Measurements from ENCODE around the gene CD22. TPM values are rescaled to one million over a fixed set of nuclear protein-coding genes. Genes with fewer than 3 reads are reported as not detected.

Gene CD22
- total RNA-seq, 6 experiments from 2014 or later: 0.24 to 0.59 (median 0.57) TPM; not detected in 2

DNA sequence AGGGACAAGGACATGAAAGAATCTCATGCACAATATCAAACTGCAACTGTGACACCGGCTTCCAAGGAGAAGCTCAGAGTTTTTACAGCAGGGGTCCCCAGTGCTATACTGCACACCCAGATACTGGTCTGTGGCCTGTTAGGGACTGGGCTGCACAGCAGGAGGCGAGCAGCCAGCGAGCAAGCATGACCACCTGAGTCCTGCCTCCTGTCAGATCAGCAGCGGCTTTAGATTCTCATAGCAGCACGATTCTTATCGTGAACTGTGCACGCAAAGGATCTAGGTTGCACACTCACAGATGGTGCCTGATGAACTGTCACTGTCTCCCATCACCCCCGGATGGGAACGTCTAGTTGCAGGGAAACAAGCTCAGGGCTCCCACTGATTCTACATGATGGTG, 13.1 kb upstream of the CD22 start:
- peaks cover 13% of the 10 kb centered on the region for H3K27me3 Mint-ChIP-seq (ENCODE audit: insufficient read depth)
- DNase-seq: no peak
- no peak overlapping the region for H3K4me3 Mint-ChIP-seq
- H3K9me3 Mint-ChIP-seq: no peaks in the 10 kb centered on the region
- TF ChIP-seq CTCF (IDR thresholded peaks at IDR 0.05): no peak
- H3K4me1 Mint-ChIP-seq (ENCODE audit: low read depth): peaks cover 15% of the 10 kb centered on the region
- H3K27ac Mint-ChIP-seq: no peak overlapping the region
- no peaks in the 10 kb centered on the region for H3K36me3 Mint-ChIP-seq (ENCODE audit: low read depth)

- no peak for DNase-seq
- H3K9me3 Mint-ChIP-seq: no peaks in the 10 kb centered on the region
- H3K4me1 Mint-ChIP-seq (ENCODE audit: low read depth): peaks cover 15% of the 10 kb centered on the region
- H3K4me3 Mint-ChIP-seq: no peak overlapping the region
- TF ChIP-seq CTCF (IDR thresholded peaks at IDR 0.05): no peak
- no peaks in the 10 kb centered on the region for H3K36me3 Mint-ChIP-seq (ENCODE audit: low read depth)
- peaks cover 11% of the 10 kb centered on the region for H3K27me3 Mint-ChIP-seq (ENCODE audit: insufficient read depth)
- H3K27ac Mint-ChIP-seq: no peak overlapping the region
Observed at GRCh38 chr19:35316560-35316959, 12.4 kb upstream of the CD22 start.

GRCh38 chr19:35317464-35318043, 11.4 kb upstream of the CD22 start:
- no peak for TF ChIP-seq CTCF (IDR thresholded peaks at IDR 0.05)
- peaks cover 15% of the 10 kb centered on the region for H3K4me1 Mint-ChIP-seq (ENCODE audit: low read depth)
- H3K27me3 Mint-ChIP-seq (ENCODE audit: insufficient read depth): peaks cover 11% of the 10 kb centered on the region
- H3K27ac Mint-ChIP-seq: peak overlapping the region; percentile 5
- no peak overlapping the region for H3K4me3 Mint-ChIP-seq
- peaks cover 7% of the 10 kb centered on the region for H3K9me3 Mint-ChIP-seq
- H3K36me3 Mint-ChIP-seq (ENCODE audit: low read depth): peaks cover 5% of the 10 kb centered on the region; the same call in 1 of the 2 replicates
- no peak for DNase-seq

DNA sequence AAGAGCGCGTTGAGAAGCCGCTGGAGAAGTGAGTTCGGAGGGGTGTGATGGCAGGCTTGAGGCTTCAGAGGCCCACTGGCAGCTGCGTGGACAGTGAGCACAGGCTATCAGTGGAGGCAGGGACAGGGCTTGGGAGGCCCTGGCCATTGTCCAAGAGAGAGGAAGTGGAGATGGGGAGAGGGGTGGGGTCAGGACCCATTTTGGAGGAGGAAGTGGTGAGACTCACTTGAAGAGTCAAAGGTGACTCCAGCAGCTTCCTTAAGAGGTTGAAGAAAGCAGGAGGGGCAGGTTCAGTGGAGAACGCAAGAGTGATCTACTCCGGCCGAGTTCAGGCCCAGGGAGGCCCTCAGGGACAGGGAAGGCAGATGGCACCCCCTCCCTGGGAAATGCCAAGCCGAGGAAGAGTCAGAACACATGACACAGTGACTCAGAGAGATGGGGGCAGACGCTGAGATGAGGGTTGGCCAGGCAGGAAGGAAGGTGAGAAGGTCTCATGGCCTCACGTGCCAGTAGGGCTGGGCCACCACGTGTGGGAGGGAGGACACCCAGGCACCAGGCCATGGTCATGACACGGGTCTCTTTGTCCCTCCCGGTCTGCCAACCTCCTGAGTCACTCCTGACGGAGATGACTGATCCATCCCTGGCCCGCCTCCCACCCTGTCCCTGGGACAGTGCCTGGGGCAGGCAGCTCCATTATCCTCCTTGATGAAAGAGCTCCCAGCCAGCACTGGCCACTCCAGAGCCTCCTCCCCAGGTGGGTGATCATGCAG, 10.1 kb upstream of the CD22 start:
- peak overlapping the region; percentile 23 for H3K4me3 Mint-ChIP-seq
- DNase-seq: peak; percentile 94
- peak overlapping the region; percentile 96 for H3K27ac Mint-ChIP-seq
- H3K36me3 Mint-ChIP-seq (ENCODE audit: low read depth): peaks cover 5% of the 10 kb centered on the region; the same call in 1 of the 2 replicates
- peaks cover 8% of the 10 kb centered on the region for H3K27me3 Mint-ChIP-seq (ENCODE audit: insufficient read depth)
- TF ChIP-seq CTCF (IDR thresholded peaks at IDR 0.05): no peak
- H3K9me3 Mint-ChIP-seq: peaks cover 8% of the 10 kb centered on the region
- peaks cover 15% of the 10 kb centered on the region for H3K4me1 Mint-ChIP-seq (ENCODE audit: low read depth)

GRCh38 chr19:35320065-35320713, 8.8 kb upstream of the CD22 start:
- Mint-ChIP-seq H3K4me1 (ENCODE audit: low read depth) (peaks cover 15% of the 10 kb centered on the region), H3K4me3 (no peak overlapping the region), H3K27me3 (ENCODE audit: insufficient read depth) (peaks cover 8% of the 10 kb centered on the region), H3K36me3 (ENCODE audit: low read depth) (peaks cover 5% of the 10 kb centered on the region; the same call in 1 of the 2 replicates), H3K27ac (no peak overlapping the region), H3K9me3 (peaks cover 8% of the 10 kb centered on the region)
- no peak for DNase-seq
- no peak for TF ChIP-seq CTCF (IDR thresholded peaks at IDR 0.05)

All from HFFc6 (cell line).